Stimulated activated CD8-positive, alpha-beta memory T cell treated with anti-CD3 and anti-CD28 coated beads, Interleukin-4, amount 100 ng/mL, for 48 hours (primary cell): ENCODE data around the gene SLC35B4.

Experiments
- DNase-seq: peaks from one replicate; pipeline ENCODE4 v3.0.0-alpha.2; 2020

Gene SLC35B4

GRCh38 chr7:134289423-134289822, 27.3 kb downstream of the SLC35B4 start:
- DNase-seq, result no peak

- DNase-seq, result no peak
Measured at GRCh38 chr7:134287916-134288659, 28.6 kb downstream of the SLC35B4 start.

GRCh38 chr7:134284952-134285351, 31.8 kb downstream of the SLC35B4 start:
- DNase-seq, result no peak

GRCh38 chr7:134284011-134284410, 32.7 kb downstream of the SLC35B4 start:
- no peak for DNase-seq

- no peak for DNase-seq
Measured at GRCh38 chr7:134280508-134280907, 36.2 kb downstream of the SLC35B4 start.

- DNase-seq, result no peak
Measured at GRCh38 chr7:134279898-134280297, 36.8 kb downstream of the SLC35B4 start.

GRCh38 chr7:134279336-134279735, 37.4 kb downstream of the SLC35B4 start:
- no peak for DNase-seq

- DNase-seq, result no peak
Measured at GRCh38 chr7:134278502-134279153, 38.1 kb downstream of the SLC35B4 start.

GRCh38 chr7:134276951-134277350, 39.8 kb downstream of the SLC35B4 start:
- DNase-seq, result no peak

GRCh38 chr7:134262322-134262721, 54.4 kb downstream of the SLC35B4 start:
- no peak for DNase-seq

- DNase-seq, result no peak
Measured at GRCh38 chr7:134255814-134256213, 60.9 kb downstream of the SLC35B4 start.

GRCh38 chr7:134254311-134254710, 62.4 kb downstream of the SLC35B4 start:
- no peak for DNase-seq

GRCh38 chr7:134248196-134248595, 68.5 kb downstream of the SLC35B4 start:
- no peak for DNase-seq

- no peak for DNase-seq
Measured at GRCh38 chr7:134246761-134247160, 70.0 kb downstream of the SLC35B4 start.

GRCh38 chr7:134246347-134246746, 70.4 kb downstream of the SLC35B4 start:
- no peak for DNase-seq

GRCh38 chr7:134245253-134245652, 71.5 kb downstream of the SLC35B4 start:
- DNase-seq, result no peak
